Mucosa of rectum (tissue), 2 donors: Measurements from ENCODE around the gene EIF4H.

ENCODE experiments used
- H3K27ac ChIP-seq, 2 donors: one replicate each; pipeline ENCODE4 v1.7.0; 2013; ENCODE audit warnings: inconsistent platforms in 2 of 2, low read depth in 2 of 2, low read length in 2 of 2
- H3K27me3 ChIP-seq, 2 donors: one replicate each; pipeline ENCODE4 v1.7.0; 2013; ENCODE audit warnings: low read length in 2 of 2; ENCODE audit not compliant: control insufficient read depth in 2 of 2, insufficient read depth in 2 of 2
- H3K36me3 ChIP-seq, 2 donors: one replicate each; pipeline ENCODE4 v1.7.0; 2013; ENCODE audit warnings: low read length in 2 of 2; ENCODE audit not compliant: control insufficient read depth in 2 of 2, insufficient read depth in 2 of 2
- H3K4me1 ChIP-seq, 2 donors: one replicate each; pipeline ENCODE4 v1.7.0; 2013; ENCODE audit warnings: low read length in 2 of 2, mild to moderate bottlenecking in 1 of 2; ENCODE audit not compliant: control insufficient read depth in 2 of 2, insufficient read depth in 2 of 2
- H3K4me3 ChIP-seq, 2 donors: one replicate each; pipeline ENCODE4 v1.7.0; 2013; ENCODE audit warnings: low read length in 2 of 2
- H3K9ac ChIP-seq, 2 donors: one replicate each; pipeline ENCODE4 v1.7.0; 2013; ENCODE audit warnings: low read length in 2 of 2, low read depth in 1 of 2, mild to moderate bottlenecking in 1 of 2
- H3K9me3 ChIP-seq, 2 donors: one replicate each; pipeline ENCODE4 v1.7.0; 2013; ENCODE audit warnings: low read length in 2 of 2; ENCODE audit not compliant: control insufficient read depth in 2 of 2
- donor health status: healthy.
- donor health status: Normal muscosa, but diverticular disease.

Gene EIF4H

GRCh38 chr7:74233655-74234285 is 59.6 kb downstream of the EIF4H start:
- no peak overlapping the region for H3K27ac ChIP-seq
- peaks cover 22 to 36% of the 10 kb centered on the region in 2 donors for H3K36me3 ChIP-seq
- no peaks in the 10 kb centered on the region for H3K27me3 ChIP-seq
- no peak overlapping the region for H3K4me3 ChIP-seq
- H3K4me1 ChIP-seq, result peaks cover 0 to 2% of the 10 kb centered on the region in 2 donors
- H3K9ac ChIP-seq, result no peak overlapping the region
- H3K9me3 ChIP-seq, result no peaks in the 10 kb centered on the region

GRCh38 chr7:74235518-74236268 is 61.5 kb downstream of the EIF4H start:
- no peaks in the 10 kb centered on the region for H3K27me3 ChIP-seq
- H3K36me3 ChIP-seq, result peaks cover 23 to 45% of the 10 kb centered on the region in 2 donors
- H3K9me3 ChIP-seq, result no peaks in the 10 kb centered on the region
- H3K9ac ChIP-seq, result no peak overlapping the region
- H3K4me3 ChIP-seq, result no peak overlapping the region
- H3K27ac ChIP-seq, result no peak overlapping the region
- no peaks in the 10 kb centered on the region for H3K4me1 ChIP-seq

- no peaks in the 10 kb centered on the region for H3K9me3 ChIP-seq
- H3K4me1 ChIP-seq, result no peaks in the 10 kb centered on the region
- no peak overlapping the region for H3K4me3 ChIP-seq
- no peak overlapping the region for H3K9ac ChIP-seq
- H3K36me3 ChIP-seq, result peaks cover 23 to 47% of the 10 kb centered on the region in 2 donors
- no peaks in the 10 kb centered on the region for H3K27me3 ChIP-seq
- H3K27ac ChIP-seq, result no peak overlapping the region
These were observed 62.1 kb downstream of the EIF4H start for GRCh38 chr7:74236284-74236683.

- Histone ChIP-seq H3K27me3 (no peaks in the 10 kb centered on the region), H3K4me3 (no peak overlapping the region), H3K27ac (no peak overlapping the region), H3K9me3 (no peaks in the 10 kb centered on the region), H3K9ac (no peak overlapping the region), H3K4me1 (no peaks in the 10 kb centered on the region), H3K36me3 (peaks cover 19 to 47% of the 10 kb centered on the region in 2 donors)
These were observed 66.3 kb downstream of the EIF4H start for GRCh38 chr7:74240482-74240881.

DNA sequence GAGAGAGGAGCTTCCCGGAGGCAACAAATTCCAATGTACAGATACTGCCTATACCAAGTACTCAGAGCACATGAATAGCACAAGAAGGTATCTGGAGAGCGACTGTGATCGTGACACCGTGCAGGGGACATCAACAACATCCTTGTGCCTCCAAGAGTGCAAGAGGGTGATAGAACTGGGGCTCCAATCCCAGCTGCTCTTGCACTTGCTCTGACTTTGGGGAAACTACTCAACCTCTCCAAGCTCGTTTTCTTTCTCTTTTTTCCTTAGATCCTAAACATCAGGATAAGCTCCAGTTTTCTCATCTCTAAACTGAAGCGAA is 67.9 kb downstream of the EIF4H start:
- H3K9me3 ChIP-seq, result no peaks in the 10 kb centered on the region
- no peaks in the 10 kb centered on the region for H3K4me1 ChIP-seq
- no peak overlapping the region for H3K27ac ChIP-seq
- H3K36me3 ChIP-seq, result peaks cover 15 to 39% of the 10 kb centered on the region in 2 donors
- H3K4me3 ChIP-seq, result no peak overlapping the region
- no peak overlapping the region for H3K9ac ChIP-seq
- no peaks in the 10 kb centered on the region for H3K27me3 ChIP-seq

- Histone ChIP-seq H3K4me1 (no peaks in the 10 kb centered on the region), H3K9ac (no peak overlapping the region), H3K36me3 (peaks cover 10 to 39% of the 10 kb centered on the region in 2 donors)
These were observed 72.3 kb downstream of the EIF4H start for GRCh38 chr7:74246497-74246896.

More at GRCh38 chr7:74246497-74246896, 72.3 kb downstream of the EIF4H start:
- Histone ChIP-seq H3K4me3 (no peak overlapping the region), H3K27ac (no peak overlapping the region), H3K27me3 (no peaks in the 10 kb centered on the region), H3K9me3 (no peaks in the 10 kb centered on the region)
